Measurements from ENCODE around the gene SLC25A21. TPM values are rescaled to one million over a fixed set of nuclear protein-coding genes. Genes with fewer than 3 reads are reported as not detected.

The SLC25A21 gene
- polyA plus RNA-seq, 4 donors: 0.22 to 1.4 (median 0.97) TPM

DNA sequence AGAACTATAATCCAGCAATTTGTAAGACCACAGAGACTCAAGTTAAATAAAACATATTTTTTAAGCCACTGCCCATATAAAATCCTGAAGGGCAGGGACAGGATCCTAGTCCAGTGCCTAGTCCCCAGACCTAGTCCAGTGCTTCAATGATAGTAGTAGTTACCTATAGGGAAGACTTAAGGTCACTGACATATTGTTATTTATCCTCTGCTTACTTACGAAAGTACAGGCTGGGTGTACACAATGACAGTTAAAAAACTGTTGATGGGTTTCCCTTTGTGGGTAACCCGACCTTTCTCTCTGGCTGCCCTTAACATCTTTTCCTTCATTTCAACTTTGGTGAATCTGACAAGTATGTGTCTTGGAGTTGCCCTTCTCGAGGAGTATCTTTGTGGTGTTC lies 192.5 kb downstream of the SLC25A21 start:
- no peak for DNase-seq
- Histone ChIP-seq H3K27me3 (ENCODE audit: control insufficient read depth in 3 of 3, insufficient read depth in 3 of 3, low read length in 3 of 3) (no peaks in the 10 kb centered on the region), H3K4me3 (ENCODE audit: low read depth in 1 of 3, low read length in 3 of 3) (no peak overlapping the region), H3K9me3 (ENCODE audit: control insufficient read depth in 2 of 2, insufficient read depth in 1 of 2, low read depth in 1 of 2, low read length in 1 of 2) (no peaks in the 10 kb centered on the region), H3K27ac (ENCODE audit: low read depth in 1 of 3, low read length in 2 of 3) (no peak overlapping the region), H3K36me3 (ENCODE audit: control insufficient read depth in 3 of 3, insufficient read depth in 2 of 3, low read depth in 1 of 3, low read length in 3 of 3) (no peaks in the 10 kb centered on the region), H3K4me1 (ENCODE audit: control insufficient read depth in 3 of 3, insufficient read depth in 2 of 3, low read depth in 1 of 3, low read length in 2 of 3) (no peaks in the 10 kb centered on the region)
- no peak for FAIRE-seq
- 56 to 70% (median 66%) methylated on average over 3 of the region's 3 CpGs for WGBS, 3 donors

GRCh38 chr14:36976571-36977023 lies 195.8 kb downstream of the SLC25A21 start:
- Histone ChIP-seq H3K9me3 (ENCODE audit: control insufficient read depth in 2 of 2, insufficient read depth in 1 of 2, low read depth in 1 of 2, low read length in 1 of 2) (no peaks in the 10 kb centered on the region), H3K4me3 (ENCODE audit: low read depth in 1 of 3, low read length in 3 of 3) (no peak overlapping the region), H3K36me3 (ENCODE audit: control insufficient read depth in 3 of 3, insufficient read depth in 2 of 3, low read depth in 1 of 3, low read length in 3 of 3) (no peaks in the 10 kb centered on the region), H3K27me3 (ENCODE audit: control insufficient read depth in 3 of 3, insufficient read depth in 3 of 3, low read length in 3 of 3) (no peaks in the 10 kb centered on the region), H3K27ac (ENCODE audit: low read depth in 1 of 3, low read length in 2 of 3) (no peak overlapping the region), H3K4me1 (ENCODE audit: control insufficient read depth in 3 of 3, insufficient read depth in 2 of 3, low read depth in 1 of 3, low read length in 2 of 3) (no peaks in the 10 kb centered on the region)
- FAIRE-seq: no peak
- DNase-seq: no peak
- WGBS, 3 donors: 80 to 89% (median 83%) methylated on average over 5 of the region's 5 CpGs

GRCh38 chr14:36975834-36976233 lies 196.6 kb downstream of the SLC25A21 start:
- Histone ChIP-seq H3K27me3 (ENCODE audit: control insufficient read depth in 3 of 3, insufficient read depth in 3 of 3, low read length in 3 of 3) (no peaks in the 10 kb centered on the region), H3K4me1 (ENCODE audit: control insufficient read depth in 3 of 3, insufficient read depth in 2 of 3, low read depth in 1 of 3, low read length in 2 of 3) (no peaks in the 10 kb centered on the region), H3K27ac (ENCODE audit: low read depth in 1 of 3, low read length in 2 of 3) (no peak overlapping the region), H3K36me3 (ENCODE audit: control insufficient read depth in 3 of 3, insufficient read depth in 2 of 3, low read depth in 1 of 3, low read length in 3 of 3) (no peaks in the 10 kb centered on the region), H3K4me3 (ENCODE audit: low read depth in 1 of 3, low read length in 3 of 3) (no peak overlapping the region), H3K9me3 (ENCODE audit: control insufficient read depth in 2 of 2, insufficient read depth in 1 of 2, low read depth in 1 of 2, low read length in 1 of 2) (no peaks in the 10 kb centered on the region)
- 68 to 91% (median 87%) methylated on average over 3 of the region's 3 CpGs for WGBS, 3 donors
- DNase-seq: no peak
- no peak for FAIRE-seq

GRCh38 chr14:36974985-36975384 lies 197.4 kb downstream of the SLC25A21 start:
- FAIRE-seq: no peak

GRCh38 chr14:36973806-36974442 lies 198.5 kb downstream of the SLC25A21 start:
- Histone ChIP-seq H3K36me3 (ENCODE audit: control insufficient read depth in 3 of 3, insufficient read depth in 2 of 3, low read depth in 1 of 3, low read length in 3 of 3) (no peaks in the 10 kb centered on the region), H3K9me3 (ENCODE audit: control insufficient read depth in 2 of 2, insufficient read depth in 1 of 2, low read depth in 1 of 2, low read length in 1 of 2) (no peaks in the 10 kb centered on the region), H3K27me3 (ENCODE audit: control insufficient read depth in 3 of 3, insufficient read depth in 3 of 3, low read length in 3 of 3) (no peaks in the 10 kb centered on the region), H3K4me3 (ENCODE audit: low read depth in 1 of 3, low read length in 3 of 3) (no peak overlapping the region), H3K4me1 (ENCODE audit: control insufficient read depth in 3 of 3, insufficient read depth in 2 of 3, low read depth in 1 of 3, low read length in 2 of 3) (no peaks in the 10 kb centered on the region), H3K27ac (ENCODE audit: low read depth in 1 of 3, low read length in 2 of 3) (no peak overlapping the region)
- WGBS, 3 donors: 26 to 49% (median 42%) methylated on average over 1 of the region's 1 CpG
- DNase-seq (no peak), FAIRE-seq (no peak)

More at GRCh38 chr14:36974985-36975384, 197.4 kb downstream of the SLC25A21 start:
- Histone ChIP-seq H3K9me3 (ENCODE audit: control insufficient read depth in 2 of 2, insufficient read depth in 1 of 2, low read depth in 1 of 2, low read length in 1 of 2) (no peaks in the 10 kb centered on the region), H3K4me1 (ENCODE audit: control insufficient read depth in 3 of 3, insufficient read depth in 2 of 3, low read depth in 1 of 3, low read length in 2 of 3) (no peaks in the 10 kb centered on the region), H3K36me3 (ENCODE audit: control insufficient read depth in 3 of 3, insufficient read depth in 2 of 3, low read depth in 1 of 3, low read length in 3 of 3) (no peaks in the 10 kb centered on the region), H3K27ac (ENCODE audit: low read depth in 1 of 3, low read length in 2 of 3) (no peak overlapping the region), H3K4me3 (ENCODE audit: low read depth in 1 of 3, low read length in 3 of 3) (no peak overlapping the region), H3K27me3 (ENCODE audit: control insufficient read depth in 3 of 3, insufficient read depth in 3 of 3, low read length in 3 of 3) (no peaks in the 10 kb centered on the region)
- WGBS, 3 donors: 60 to 73% (median 64%) methylated on average over 2 of the region's 2 CpGs
- no peak for DNase-seq

DNA sequence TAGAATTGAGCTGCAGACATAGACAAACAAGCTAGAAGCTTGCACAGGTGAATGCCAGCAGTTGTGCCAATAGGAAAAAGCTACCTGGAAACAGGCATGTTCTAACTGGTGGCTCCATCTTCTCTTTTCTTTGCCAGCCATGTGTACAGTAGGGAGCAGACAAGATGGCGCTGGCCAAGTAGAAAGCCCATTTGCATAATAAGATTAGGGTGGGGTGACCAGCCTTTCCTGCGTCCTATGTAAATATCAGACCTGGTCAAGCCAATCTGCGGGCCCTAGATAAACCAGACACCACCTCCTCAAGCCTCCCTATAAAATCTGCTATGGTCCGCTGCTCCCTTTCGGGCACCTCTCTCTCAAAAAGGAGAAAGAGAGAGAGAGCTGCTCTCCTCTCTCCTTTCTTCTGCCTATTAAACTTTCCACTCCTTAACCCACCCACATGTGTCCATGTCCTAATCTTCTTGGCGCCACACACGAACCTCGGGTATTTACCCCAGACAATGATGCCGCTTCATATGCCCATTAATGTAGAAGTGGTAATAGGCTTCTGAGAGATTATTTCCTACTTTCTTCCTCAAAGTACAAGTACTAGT lies 201.0 kb downstream of the SLC25A21 start:
- DNase-seq: no peak
- H3K9me3 ChIP-seq (ENCODE audit: control insufficient read depth in 2 of 2, insufficient read depth in 1 of 2, low read depth in 1 of 2, low read length in 1 of 2): no peaks in the 10 kb centered on the region
- H3K27ac ChIP-seq (ENCODE audit: low read depth in 1 of 3, low read length in 2 of 3): no peak overlapping the region
- 93 to 95% (median 95%) methylated on average over 8 to 9 of the region's 9 CpGs for WGBS, 3 donors
- H3K4me1 ChIP-seq (ENCODE audit: control insufficient read depth in 3 of 3, insufficient read depth in 2 of 3, low read depth in 1 of 3, low read length in 2 of 3): no peaks in the 10 kb centered on the region
- no peak for FAIRE-seq
- no peak overlapping the region for H3K4me3 ChIP-seq (ENCODE audit: low read depth in 1 of 3, low read length in 3 of 3)
- H3K27me3 ChIP-seq (ENCODE audit: control insufficient read depth in 3 of 3, insufficient read depth in 3 of 3, low read length in 3 of 3): no peaks in the 10 kb centered on the region
- no peaks in the 10 kb centered on the region for H3K36me3 ChIP-seq (ENCODE audit: control insufficient read depth in 3 of 3, insufficient read depth in 2 of 3, low read depth in 1 of 3, low read length in 3 of 3)

GRCh38 chr14:36967892-36968555 lies 204.4 kb downstream of the SLC25A21 start:
- no peaks in the 10 kb centered on the region for H3K36me3 ChIP-seq (ENCODE audit: control insufficient read depth in 3 of 3, insufficient read depth in 2 of 3, low read depth in 1 of 3, low read length in 3 of 3)
- H3K9me3 ChIP-seq (ENCODE audit: control insufficient read depth in 2 of 2, insufficient read depth in 1 of 2, low read depth in 1 of 2, low read length in 1 of 2): no peaks in the 10 kb centered on the region
- no peak for DNase-seq
- no peak overlapping the region for H3K4me3 ChIP-seq (ENCODE audit: low read depth in 1 of 3, low read length in 3 of 3)
- 56 to 67% (median 67%) methylated on average over 9 of the region's 9 CpGs for WGBS, 3 donors
- no peaks in the 10 kb centered on the region for H3K4me1 ChIP-seq (ENCODE audit: control insufficient read depth in 3 of 3, insufficient read depth in 2 of 3, low read depth in 1 of 3, low read length in 2 of 3)
- no peak overlapping the region for H3K27ac ChIP-seq (ENCODE audit: low read depth in 1 of 3, low read length in 2 of 3)
- no peak for FAIRE-seq
- no peaks in the 10 kb centered on the region for H3K27me3 ChIP-seq (ENCODE audit: control insufficient read depth in 3 of 3, insufficient read depth in 3 of 3, low read length in 3 of 3)

DNA sequence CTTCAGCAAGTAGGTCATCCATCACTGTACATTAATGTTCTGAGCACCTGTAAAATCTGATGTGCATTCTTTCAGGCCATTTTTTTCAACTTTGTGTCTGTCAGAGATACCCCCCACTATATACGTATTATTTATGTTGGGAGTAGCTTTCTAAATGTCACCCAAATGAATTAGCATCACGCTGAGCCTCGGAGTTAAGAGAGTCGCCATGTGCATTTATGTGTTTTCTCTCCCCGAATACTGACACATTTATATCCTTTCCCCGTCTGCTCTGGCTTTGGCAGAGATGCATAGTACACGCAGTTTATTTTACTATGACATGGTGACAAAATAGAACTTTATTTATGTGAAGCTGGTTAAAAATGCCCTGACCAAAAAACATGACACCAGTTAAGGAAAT lies 216.4 kb downstream of the SLC25A21 start:
- Histone ChIP-seq H3K4me3 (ENCODE audit: low read depth in 1 of 3, low read length in 3 of 3) (no peak overlapping the region), H3K27ac (ENCODE audit: low read depth in 1 of 3, low read length in 2 of 3) (no peak overlapping the region), H3K9me3 (ENCODE audit: control insufficient read depth in 2 of 2, insufficient read depth in 1 of 2, low read depth in 1 of 2, low read length in 1 of 2) (no peaks in the 10 kb centered on the region), H3K27me3 (ENCODE audit: control insufficient read depth in 3 of 3, insufficient read depth in 3 of 3, low read length in 3 of 3) (no peaks in the 10 kb centered on the region), H3K36me3 (ENCODE audit: control insufficient read depth in 3 of 3, insufficient read depth in 2 of 3, low read depth in 1 of 3, low read length in 3 of 3) (no peaks in the 10 kb centered on the region), H3K4me1 (ENCODE audit: control insufficient read depth in 3 of 3, insufficient read depth in 2 of 3, low read depth in 1 of 3, low read length in 2 of 3) (no peaks in the 10 kb centered on the region)
- no peak for DNase-seq
- 79 to 93% (median 81%) methylated on average over 7 of the region's 7 CpGs for WGBS, 3 donors
- FAIRE-seq: no peak

Measured in small intestine (tissue), 7 donors.